Pancreas (tissue), 10 donors: ENCODE data around the gene EDIL3. TPM values are rescaled to one million over a fixed set of nuclear protein-coding genes. Genes with fewer than 3 reads are reported as not detected.

Experiments used
- ATAC-seq, 4 donors: fragments of 200-7000 bp; cut with Tn5 transposase; one replicate each; pipeline versions ENCODE4 v1.8.0 to v1.9.1; 2020; ENCODE audit warnings: mild to moderate bottlenecking in 4 of 4, moderate library complexity in 4 of 4
- DNase-seq, 6 donors: peaks; one replicate each; pipeline ENCODE4 v3.0.0-alpha.2; 2020
- FAIRE-seq: peaks from 2 replicates; lab custom pipeline; 2012; peaks lifted over from hg19 to GRCh38; lab: Jason Lieb, UNC
- H3K27ac ChIP-seq, 4 donors: fragments of 200-600 bp; sonication (generic); 1 replicate in 3 of 4; 2 replicates in 1 of 4; pipeline versions ENCODE4 v1.5.0 to v1.8.0; 2020
- H3K27me3 ChIP-seq, 4 donors: fragments of 200-600 bp; one replicate each; pipeline ENCODE4 v1.8.0; 2021
- H3K36me3 ChIP-seq, 3 donors: fragments of 200-600 bp; sonication (generic) in 1 of 3; one replicate each; pipeline versions ENCODE4 v1.5.0 to v1.8.0; 2020 to 2021
- H3K4me1 ChIP-seq, 3 donors: fragments of 200-600 bp; one replicate each; pipeline ENCODE4 v1.8.0; 2021
- H3K4me3 ChIP-seq, 4 donors: fragments of 200-600 bp; sonication (generic) in 2 of 4; one replicate each; pipeline versions ENCODE4 v1.5.0 to v1.8.0; 2020 to 2021
- H3K9me3 ChIP-seq, 4 donors: fragments of 200-600 bp; one replicate each; pipeline ENCODE4 v1.8.0; 2021
- WGBS, 2 donors: extraction: QIAGEN DNeasy Blood & Tissue Kit; methylation state at CpG; one replicate each; pipeline ENCODE4 v1.1.7; 2013; 5-methylcytosine and 5-hydroxymethylcytosine counted together
- intact Hi-C, 3 donors: fragments of 100-400 bp; cut with DNase I; formaldehyde crosslinking; loops; one replicate each; pipeline versions ENCODE4 v1.11.1 to v1.14.2; 2022
- polyA plus RNA-seq, 2 donors: library from polyadenylated mRNA; stranded (reverse); fragments of 200-250 nt; gene quantifications; one replicate each; pipeline ENCODE4 v1.2.3, GENCODE V29; 2013
- total RNA-seq, 6 donors: library from RNA; stranded (reverse); fragmentation: NEBNext Ultra II Directional in 4 of 6; extraction: Animal tissue kit (Norgen Biotek cat#: 25700) in 4 of 6; gene quantifications; one replicate each; pipeline versions ENCODE4 v1.2.1 to v1.2.4, GENCODE V29; 2021 to 2023
- TF ChIP-seq, protein P1 (sequence below), 4 donors: fragments of 200-600 bp; sonication (generic) in 3 of 4; IDR thresholded peaks; one replicate each; pipeline versions ENCODE4 v1.5.0 to v1.8.0; 2021; ENCODE audit warnings: antibody characterized with exemption in 4 of 4
- donor health status: healthy with polysubstance abuse.
- donor health status: DM: no; HTN: no; CAD: no; lungs with moderate emphysema.
- donor health status: DM: no; HTN: no; CAD: no.
- donor health status: control.
- donor health status: control.
- donor health status: Bipolar disorder and iron deficiency.
- donor health status: DM: yes; HTN: yes; CAD: no.
- donor health status: DM: no; HTN: no; CAD: no.
- donor health status: DM: no; HTN: no; CAD: no.
- donor health status: DM: yes; HTN: yes; CAD: no.

The EDIL3 gene
- total and polyA plus RNA-seq, 8 donors: 0.63 to 9.7 (median 1.7) TPM

- Histone ChIP-seq H3K27ac (no peak overlapping the region), H3K36me3 (no peaks in the 10 kb centered on the region), H3K4me1 (no peaks in the 10 kb centered on the region), H3K4me3 (no peak overlapping the region), H3K9me3 (no peaks in the 10 kb centered on the region), H3K27me3 (no peaks in the 10 kb centered on the region)
- DNase-seq: no peak
- intact Hi-C loops: no loop called here
- no peak for ATAC-seq
- TF ChIP-seq, protein P1, sequence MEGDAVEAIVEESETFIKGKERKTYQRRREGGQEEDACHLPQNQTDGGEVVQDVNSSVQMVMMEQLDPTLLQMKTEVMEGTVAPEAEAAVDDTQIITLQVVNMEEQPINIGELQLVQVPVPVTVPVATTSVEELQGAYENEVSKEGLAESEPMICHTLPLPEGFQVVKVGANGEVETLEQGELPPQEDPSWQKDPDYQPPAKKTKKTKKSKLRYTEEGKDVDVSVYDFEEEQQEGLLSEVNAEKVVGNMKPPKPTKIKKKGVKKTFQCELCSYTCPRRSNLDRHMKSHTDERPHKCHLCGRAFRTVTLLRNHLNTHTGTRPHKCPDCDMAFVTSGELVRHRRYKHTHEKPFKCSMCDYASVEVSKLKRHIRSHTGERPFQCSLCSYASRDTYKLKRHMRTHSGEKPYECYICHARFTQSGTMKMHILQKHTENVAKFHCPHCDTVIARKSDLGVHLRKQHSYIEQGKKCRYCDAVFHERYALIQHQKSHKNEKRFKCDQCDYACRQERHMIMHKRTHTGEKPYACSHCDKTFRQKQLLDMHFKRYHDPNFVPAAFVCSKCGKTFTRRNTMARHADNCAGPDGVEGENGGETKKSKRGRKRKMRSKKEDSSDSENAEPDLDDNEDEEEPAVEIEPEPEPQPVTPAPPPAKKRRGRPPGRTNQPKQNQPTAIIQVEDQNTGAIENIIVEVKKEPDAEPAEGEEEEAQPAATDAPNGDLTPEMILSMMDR (IDR thresholded peaks at IDR 0.05): no peak
- 23 to 26% methylated on average over 1 of the region's 1 CpG for WGBS, 2 donors
- FAIRE-seq: no peak
Measured at GRCh38 chr5:84425365-84425881, 40.7 kb upstream of the EDIL3 start.

GRCh38 chr5:84419742-84420141 is 35.1 kb upstream of the EDIL3 start:
- no peak overlapping the region for H3K4me3 ChIP-seq
- no peaks in the 10 kb centered on the region for H3K4me1 ChIP-seq
- no peaks in the 10 kb centered on the region for H3K27me3 ChIP-seq
- no peaks in the 10 kb centered on the region for H3K9me3 ChIP-seq
- H3K36me3 ChIP-seq: no peaks in the 10 kb centered on the region
- ATAC-seq: no peak
- TF ChIP-seq, protein P1 (IDR thresholded peaks at IDR 0.05): no peak
- WGBS, 2 donors: 52 to 61% methylated on average over 3 of the region's 3 CpGs
- intact Hi-C loops: no loop called here
- no peak for FAIRE-seq
- no peak for DNase-seq
- no peak overlapping the region for H3K27ac ChIP-seq

- intact Hi-C loops: no loop called here
- WGBS, 2 donors: 65 to 84% methylated on average over 5 of the region's 5 CpGs
- H3K27me3 ChIP-seq: no peaks in the 10 kb centered on the region
- H3K27ac ChIP-seq: no peak overlapping the region
- ATAC-seq: no peak
- no peak for FAIRE-seq
- no peaks in the 10 kb centered on the region for H3K9me3 ChIP-seq
- no peaks in the 10 kb centered on the region for H3K36me3 ChIP-seq
- no peak overlapping the region for H3K4me3 ChIP-seq
- no peak for DNase-seq
- no peaks in the 10 kb centered on the region for H3K4me1 ChIP-seq
- TF ChIP-seq, protein P1 (IDR thresholded peaks at IDR 0.05): no peak
Measured at GRCh38 chr5:84411832-84412605, 27.3 kb upstream of the EDIL3 start.

GRCh38 chr5:84406111-84406510 is 21.4 kb upstream of the EDIL3 start:
- Histone ChIP-seq H3K4me3 (no peak overlapping the region), H3K36me3 (no peaks in the 10 kb centered on the region), H3K4me1 (no peaks in the 10 kb centered on the region), H3K27me3 (no peaks in the 10 kb centered on the region), H3K27ac (no peak overlapping the region), H3K9me3 (no peaks in the 10 kb centered on the region)
- FAIRE-seq: no peak
- WGBS, 2 donors: 49 to 69% methylated on average over 1 of the region's 1 CpG
- no peak for DNase-seq
- ATAC-seq: no peak
- intact Hi-C loops: no loop called here
- TF ChIP-seq, protein P1 (IDR thresholded peaks at IDR 0.05): no peak

- intact Hi-C loops: no loop called here
- no peaks in the 10 kb centered on the region for H3K4me1 ChIP-seq
- TF ChIP-seq, protein P1 (IDR thresholded peaks at IDR 0.05): no peak
- FAIRE-seq (no peak), ATAC-seq (no peak), DNase-seq (no peak)
- no peaks in the 10 kb centered on the region for H3K36me3 ChIP-seq
- no peaks in the 10 kb centered on the region for H3K9me3 ChIP-seq
- H3K4me3 ChIP-seq: no peak overlapping the region
- no peak overlapping the region for H3K27ac ChIP-seq
- H3K27me3 ChIP-seq: no peaks in the 10 kb centered on the region
Measured at GRCh38 chr5:84403773-84404172, 19.1 kb upstream of the EDIL3 start.
